ENCODE measurements around the gene FAM98B.

Gene FAM98B

GRCh38 chr15:38453971-38454695, at the start of gene FAM98B:
FAM98B (plus strand) TSS chr15:38454127; CDS start chr15:38454162, 35 bp downstream.
- peak; percentile 86 for DNase-seq (ENCODE audit: low read depth)
- peak within 1 kb of the TSS; percentile 99 for H3K4me3 ChIP-seq (ENCODE audit: low read length)
- TF ChIP-seq CTCF (conservative IDR thresholded peaks at IDR 0.05; ENCODE audit: low read length) = peak; percentile 9; the same call in 1 of the 2 replicates

- no peak overlapping the region for H3K4me3 ChIP-seq (ENCODE audit: low read length)
- peak; percentile 10 for DNase-seq (ENCODE audit: low read depth)
- TF ChIP-seq CTCF (conservative IDR thresholded peaks at IDR 0.05; ENCODE audit: low read length) = no peak
These were observed 47.5 kb upstream of the FAM98B start for GRCh38 chr15:38406436-38406835.

GRCh38 chr15:38408576-38408975, 45.4 kb upstream of the FAM98B start:
- H3K4me3 ChIP-seq (ENCODE audit: low read length) = no peak overlapping the region
- no peak for TF ChIP-seq CTCF (conservative IDR thresholded peaks at IDR 0.05; ENCODE audit: low read length)
- DNase-seq (ENCODE audit: low read depth) = peak; percentile 29

GRCh38 chr15:38411902-38412301, 42.0 kb upstream of the FAM98B start:
- no peak for TF ChIP-seq CTCF (conservative IDR thresholded peaks at IDR 0.05; ENCODE audit: low read length)
- DNase-seq (ENCODE audit: low read depth) = no peak
- H3K4me3 ChIP-seq (ENCODE audit: low read length) = no peak overlapping the region

GRCh38 chr15:38412466-38412865, 41.5 kb upstream of the FAM98B start:
- no peak for TF ChIP-seq CTCF (conservative IDR thresholded peaks at IDR 0.05; ENCODE audit: low read length)
- no peak for DNase-seq (ENCODE audit: low read depth)
- no peak overlapping the region for H3K4me3 ChIP-seq (ENCODE audit: low read length)

- peak; percentile 93 for TF ChIP-seq CTCF (conservative IDR thresholded peaks at IDR 0.05; ENCODE audit: low read length)
- no peak overlapping the region for H3K4me3 ChIP-seq (ENCODE audit: low read length)
- peak; percentile 72 for DNase-seq (ENCODE audit: low read depth)
These were observed 39.6 kb upstream of the FAM98B start for GRCh38 chr15:38414357-38414756.

- no peak for DNase-seq (ENCODE audit: low read depth)
- no peak for TF ChIP-seq CTCF (conservative IDR thresholded peaks at IDR 0.05; ENCODE audit: low read length)
- no peak overlapping the region for H3K4me3 ChIP-seq (ENCODE audit: low read length)
These were observed 32.7 kb upstream of the FAM98B start for GRCh38 chr15:38421069-38421690.

All from AG10803 (cell line).